Astrocyte (in vitro differentiated cells and primary cell): Measurements from ENCODE around the gene LASP1. TPM values are rescaled to one million over a fixed set of nuclear protein-coding genes. Genes with fewer than 3 reads are reported as not detected.
A peak's percentile ranks its signal among the peaks of the same experiment; 100 is the strongest.

ENCODE experiments used
- DNase-seq: peaks from one replicate; pipeline ENCODE4 v3.0.0-alpha.2; 2010; ENCODE audit warnings: low read depth
- FAIRE-seq: peaks from 2 replicates; lab custom pipeline; 2011; peaks lifted over from hg19 to GRCh38; lab: Jason Lieb, UNC
- H2AFZ ChIP-seq: 2 replicates; pipeline ENCODE4 v1.6.0; 2012; ENCODE audit warnings: low read depth, low read length, inconsistent platforms
- H3K27ac ChIP-seq: 2 replicates; pipeline ENCODE4 v1.5.1; 2011; ENCODE audit warnings: low read depth, low read length, inconsistent platforms
- H3K27me3 ChIP-seq: 2 replicates; pipeline ENCODE4 v1.6.0; 2011; ENCODE audit warnings: low read length, inconsistent platforms; ENCODE audit not compliant: insufficient read depth
- H3K36me3 ChIP-seq: 2 replicates; pipeline ENCODE4 v1.5.1; 2011; ENCODE audit warnings: low read length, inconsistent platforms; ENCODE audit not compliant: insufficient read depth
- H3K4me1 ChIP-seq: 2 replicates; pipeline ENCODE4 v1.5.1; 2011; ENCODE audit warnings: low read length, inconsistent platforms; ENCODE audit not compliant: insufficient read depth
- H3K4me2 ChIP-seq: 2 replicates; pipeline ENCODE4 v1.6.0; 2012; ENCODE audit warnings: low read length, inconsistent platforms
- H3K4me3 ChIP-seq: 2 replicates; pipeline ENCODE4 v1.5.1; 2011; ENCODE audit warnings: low read depth, mild to moderate bottlenecking, low read length, inconsistent platforms; ENCODE audit not compliant: insufficient read depth
- H3K79me2 ChIP-seq: 2 replicates; pipeline ENCODE4 v1.6.0; 2012; ENCODE audit warnings: mild to moderate bottlenecking, low read length, inconsistent platforms; ENCODE audit not compliant: insufficient read depth
- H3K9ac ChIP-seq: 2 replicates; pipeline ENCODE4 v1.6.0; 2012; ENCODE audit warnings: mild to moderate bottlenecking, low read length, inconsistent platforms
- H3K9me3 ChIP-seq: 2 replicates; pipeline ENCODE4 v1.5.1; 2012; ENCODE audit warnings: low read depth, mild to moderate bottlenecking, low read length, inconsistent platforms; ENCODE audit not compliant: insufficient read depth
- H4K20me1 ChIP-seq: 2 replicates; pipeline ENCODE4 v1.6.0; 2012; ENCODE audit warnings: low read length, inconsistent platforms; ENCODE audit not compliant: insufficient read depth
- H3K27ac Mint-ChIP-seq: one replicate; pipeline ENCODE4 v1.8.0; 2021; ENCODE audit warnings: mild to moderate bottlenecking, mixed read lengths; ENCODE audit not compliant: unreplicated experiment
- H3K27me3 Mint-ChIP-seq: one replicate; pipeline ENCODE4 v1.8.0; 2021; ENCODE audit warnings: low read depth, mixed read lengths; ENCODE audit not compliant: unreplicated experiment
- H3K36me3 Mint-ChIP-seq: one replicate; pipeline ENCODE4 v1.8.0; 2021; ENCODE audit warnings: low read depth, mixed read lengths; ENCODE audit not compliant: unreplicated experiment
- H3K4me1 Mint-ChIP-seq: one replicate; pipeline ENCODE4 v1.8.0; 2021; ENCODE audit warnings: low read depth, mixed read lengths; ENCODE audit not compliant: unreplicated experiment
- H3K4me3 Mint-ChIP-seq: one replicate; pipeline ENCODE4 v1.8.0; 2021; ENCODE audit warnings: mild to moderate bottlenecking, moderate library complexity, mixed read lengths; ENCODE audit not compliant: unreplicated experiment
- H3K9me3 Mint-ChIP-seq: one replicate; pipeline ENCODE4 v1.8.0; 2021; ENCODE audit warnings: mild to moderate bottlenecking, mixed read lengths; ENCODE audit not compliant: unreplicated experiment
- EZH2 ChIP-seq: IDR thresholded peaks from 2 replicates; pipeline ENCODE4 v1.6.1; 2012; ENCODE audit warnings: mild to moderate bottlenecking, low read length, inconsistent platforms; ENCODE audit not compliant: insufficient read depth
- total RNA-seq: library from RNA; stranded (reverse); gene quantifications from 2 replicates; pipeline ENCODE4 v1.2.1, GENCODE V29; 2021
- TF ChIP-seq, protein P1 (sequence below): IDR thresholded peaks from 2 replicates; pipeline ENCODE4 v1.5.1; 2011; ENCODE audit warnings: low read depth, mild to moderate bottlenecking, inconsistent platforms, low read length, moderate library complexity; ENCODE audit not compliant: insufficient read depth

The LASP1 gene
- total RNA-seq, 1 donor from 2014 or later = 421 TPM

DNA sequence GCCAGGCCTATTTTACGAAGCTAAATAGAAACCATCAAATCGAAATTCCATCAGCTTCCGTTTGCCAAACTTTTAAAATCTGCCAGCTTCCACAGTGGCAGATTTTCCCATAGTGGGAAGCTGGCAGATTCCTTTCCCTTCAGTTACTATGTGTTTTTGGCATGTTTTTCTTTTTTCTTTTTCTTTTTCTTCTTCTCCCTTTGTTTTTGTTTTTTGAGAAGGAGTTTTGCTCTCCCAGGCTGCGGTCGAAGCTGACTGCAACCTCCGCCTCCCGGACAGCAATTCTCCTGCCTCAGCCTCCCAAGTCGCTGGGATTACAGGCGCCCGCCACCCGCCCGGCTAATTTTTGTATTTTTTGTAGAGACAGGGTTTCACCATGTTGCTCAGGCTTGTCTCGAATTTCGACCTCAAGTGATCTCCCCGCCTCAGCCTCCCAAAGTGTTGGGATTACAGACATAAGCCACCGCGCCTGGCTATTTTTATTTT is 44.1 kb upstream of the LASP1 start:
- Mint-ChIP-seq H3K9me3 (no peaks in the 10 kb centered on the region), H3K36me3 (peaks cover 5% of the 10 kb centered on the region), H3K4me3 (peak overlapping the region; percentile 96), H3K27me3 (peaks cover 3% of the 10 kb centered on the region), H3K27ac (peak overlapping the region; percentile 100), H3K4me1 (peaks cover 12% of the 10 kb centered on the region)
- Histone ChIP-seq H3K4me1 (peaks cover 13% of the 10 kb centered on the region), H3K79me2 (peaks cover 38% of the 10 kb centered on the region), H3K9me3 (no peaks in the 10 kb centered on the region), H2AFZ (peak overlapping the region; percentile 87), H3K36me3 (no peaks in the 10 kb centered on the region), H3K4me2 (peak overlapping the region; percentile 99), H3K27ac (peak overlapping the region; percentile 100), H4K20me1 (peaks cover 18% of the 10 kb centered on the region), H3K4me3 (peak overlapping the region; percentile 100), H3K9ac (peak overlapping the region; percentile 99), H3K27me3 (no peaks in the 10 kb centered on the region)
- DNase-seq = no peak
- TF ChIP-seq, protein P1, sequence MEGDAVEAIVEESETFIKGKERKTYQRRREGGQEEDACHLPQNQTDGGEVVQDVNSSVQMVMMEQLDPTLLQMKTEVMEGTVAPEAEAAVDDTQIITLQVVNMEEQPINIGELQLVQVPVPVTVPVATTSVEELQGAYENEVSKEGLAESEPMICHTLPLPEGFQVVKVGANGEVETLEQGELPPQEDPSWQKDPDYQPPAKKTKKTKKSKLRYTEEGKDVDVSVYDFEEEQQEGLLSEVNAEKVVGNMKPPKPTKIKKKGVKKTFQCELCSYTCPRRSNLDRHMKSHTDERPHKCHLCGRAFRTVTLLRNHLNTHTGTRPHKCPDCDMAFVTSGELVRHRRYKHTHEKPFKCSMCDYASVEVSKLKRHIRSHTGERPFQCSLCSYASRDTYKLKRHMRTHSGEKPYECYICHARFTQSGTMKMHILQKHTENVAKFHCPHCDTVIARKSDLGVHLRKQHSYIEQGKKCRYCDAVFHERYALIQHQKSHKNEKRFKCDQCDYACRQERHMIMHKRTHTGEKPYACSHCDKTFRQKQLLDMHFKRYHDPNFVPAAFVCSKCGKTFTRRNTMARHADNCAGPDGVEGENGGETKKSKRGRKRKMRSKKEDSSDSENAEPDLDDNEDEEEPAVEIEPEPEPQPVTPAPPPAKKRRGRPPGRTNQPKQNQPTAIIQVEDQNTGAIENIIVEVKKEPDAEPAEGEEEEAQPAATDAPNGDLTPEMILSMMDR = no peak
- no peak for TF ChIP-seq EZH2
- no peak for FAIRE-seq

DNA sequence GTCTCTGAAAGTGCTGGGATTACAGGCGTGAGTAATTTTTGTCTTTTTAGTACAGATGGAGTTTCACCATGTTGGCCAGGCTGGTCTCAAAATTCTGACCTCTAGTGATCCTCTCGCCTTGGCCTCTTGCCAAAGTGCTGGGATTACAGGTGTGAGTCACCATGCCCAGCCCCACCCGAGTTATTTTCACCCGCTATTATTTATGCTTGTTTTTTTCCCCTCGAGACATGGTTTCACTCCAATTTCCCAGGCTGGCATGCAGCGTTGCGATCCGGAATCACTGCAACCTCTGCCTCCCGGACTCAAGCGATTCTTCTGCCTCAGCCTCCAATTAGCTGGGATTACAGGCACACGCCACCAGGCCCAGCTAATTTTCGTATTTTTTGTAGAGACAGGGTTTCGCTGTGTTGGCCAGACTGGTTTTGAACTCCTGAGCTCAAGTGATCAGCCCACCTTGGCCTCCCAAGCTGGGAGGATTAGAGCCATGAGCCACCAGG is 25.5 kb upstream of the LASP1 start:
- Histone ChIP-seq H3K9ac (no peak overlapping the region), H3K4me2 (no peak overlapping the region), H3K79me2 (peaks cover 10% of the 10 kb centered on the region), H3K4me3 (no peak overlapping the region), H4K20me1 (peaks cover 24% of the 10 kb centered on the region), H3K27me3 (no peaks in the 10 kb centered on the region), H3K9me3 (no peaks in the 10 kb centered on the region), H2AFZ (no peak overlapping the region), H3K36me3 (peaks cover 21% of the 10 kb centered on the region), H3K27ac (no peak overlapping the region), H3K4me1 (no peaks in the 10 kb centered on the region)
- TF ChIP-seq EZH2 = no peak
- H3K27ac Mint-ChIP-seq = no peak overlapping the region
- H3K9me3 Mint-ChIP-seq = no peaks in the 10 kb centered on the region
- no peak for FAIRE-seq
- no peak for DNase-seq
- H3K36me3 Mint-ChIP-seq = peaks cover 4% of the 10 kb centered on the region
- peak overlapping the region; percentile 27 for H3K4me3 Mint-ChIP-seq
- H3K27me3 Mint-ChIP-seq = no peaks in the 10 kb centered on the region
- H3K4me1 Mint-ChIP-seq = peaks cover 9% of the 10 kb centered on the region

DNA sequence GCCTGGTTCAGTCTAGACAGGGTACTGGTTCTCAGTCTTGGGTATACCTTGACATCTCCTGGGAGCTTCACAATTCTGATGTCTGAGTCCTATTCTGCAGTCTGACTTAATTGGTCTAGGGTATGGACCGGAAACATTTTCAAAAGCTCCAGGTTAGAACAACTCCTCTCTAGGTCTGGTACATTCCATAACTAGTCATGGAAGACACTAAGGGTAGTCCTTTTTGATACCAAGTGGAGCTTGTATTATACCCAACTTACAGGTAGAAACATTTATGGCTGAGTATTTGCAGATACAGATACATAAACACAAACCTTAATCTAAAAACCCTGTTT is 21.3 kb upstream of the LASP1 start:
- FAIRE-seq (no peak), DNase-seq (no peak)
- Mint-ChIP-seq H3K4me1 (peaks cover 20% of the 10 kb centered on the region), H3K9me3 (no peaks in the 10 kb centered on the region), H3K27me3 (no peaks in the 10 kb centered on the region), H3K27ac (no peak overlapping the region), H3K36me3 (peaks cover 28% of the 10 kb centered on the region), H3K4me3 (peak overlapping the region; percentile 62)
- Histone ChIP-seq H2AFZ (no peak overlapping the region), H4K20me1 (peaks cover 63% of the 10 kb centered on the region), H3K4me1 (peaks cover 20% of the 10 kb centered on the region), H3K27ac (no peak overlapping the region), H3K4me2 (no peak overlapping the region), H3K4me3 (no peak overlapping the region), H3K9me3 (no peaks in the 10 kb centered on the region), H3K36me3 (peaks cover 47% of the 10 kb centered on the region), H3K9ac (no peak overlapping the region), H3K27me3 (no peaks in the 10 kb centered on the region), H3K79me2 (peaks cover 52% of the 10 kb centered on the region)
- TF ChIP-seq, protein P1 = no peak
- no peak for TF ChIP-seq EZH2
